GM19452 (cell line): ENCODE data around the gene COL4A2.
"Not testable (repeated sequence)": the region's sequence is repeated elsewhere in the genome, so short reads cannot be mapped to it uniquely, and the experiment has no call there.

Source experiments
- ATAC-seq: cut with Tn5 transposase; IDR thresholded peaks from one replicate; pipeline ENCODE4 v1.9.1; 2021; ENCODE audit not compliant: unreplicated experiment

The COL4A2 gene

GRCh38 chr13:110374431-110375370 lies 67.6 kb downstream of the COL4A2 start:
- no peak for ATAC-seq

DNA sequence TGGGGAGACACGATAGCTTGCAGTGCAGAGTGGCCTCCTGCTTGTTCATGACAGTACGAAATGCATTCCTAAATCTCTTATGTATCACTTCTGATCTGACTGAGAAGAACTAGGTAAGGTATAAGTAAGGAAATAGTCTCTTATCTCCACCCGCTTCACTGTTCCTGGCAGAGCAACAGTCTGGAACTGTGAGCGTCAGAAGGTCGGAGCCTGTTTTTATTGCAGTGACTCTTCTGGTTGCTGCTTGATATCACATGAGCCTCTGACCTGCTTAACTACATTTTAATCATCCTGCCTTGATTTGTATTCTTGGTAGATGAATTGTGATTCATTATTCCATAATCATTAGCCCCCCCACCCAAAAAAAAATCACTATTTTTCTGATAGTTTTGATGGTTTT lies 69.0 kb downstream of the COL4A2 start:
- ATAC-seq = no peak

DNA sequence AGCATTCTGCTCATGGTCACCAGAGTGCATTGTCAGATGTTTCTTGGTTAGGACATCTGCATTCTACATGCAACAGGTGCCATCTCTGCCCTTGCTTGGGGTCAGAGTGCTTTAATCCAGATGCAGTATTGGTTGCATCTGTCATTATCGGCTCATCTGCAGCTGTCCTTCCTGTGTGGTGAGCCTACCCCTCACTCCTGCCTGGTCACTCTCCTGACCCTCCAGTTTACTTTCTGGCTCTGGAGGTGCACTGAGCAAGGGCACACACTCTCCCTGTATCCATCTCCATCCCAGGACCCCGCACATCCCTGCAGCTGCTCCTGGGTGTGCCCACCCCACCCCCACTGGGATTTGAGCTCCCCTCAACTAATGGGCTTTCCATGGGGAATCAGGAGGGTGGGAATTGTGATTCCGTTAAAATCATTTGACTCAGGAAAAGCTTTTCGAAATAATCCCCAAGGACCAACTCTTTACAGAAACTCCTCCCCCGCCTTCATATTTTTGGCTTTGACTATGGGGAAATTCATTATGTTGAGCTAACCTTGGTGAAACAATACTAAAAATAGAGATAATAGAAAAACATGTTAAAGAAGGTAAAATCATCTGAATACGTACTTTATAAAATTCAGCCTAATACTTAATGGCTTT lies 70.2 kb downstream of the COL4A2 start:
- no peak for ATAC-seq

DNA sequence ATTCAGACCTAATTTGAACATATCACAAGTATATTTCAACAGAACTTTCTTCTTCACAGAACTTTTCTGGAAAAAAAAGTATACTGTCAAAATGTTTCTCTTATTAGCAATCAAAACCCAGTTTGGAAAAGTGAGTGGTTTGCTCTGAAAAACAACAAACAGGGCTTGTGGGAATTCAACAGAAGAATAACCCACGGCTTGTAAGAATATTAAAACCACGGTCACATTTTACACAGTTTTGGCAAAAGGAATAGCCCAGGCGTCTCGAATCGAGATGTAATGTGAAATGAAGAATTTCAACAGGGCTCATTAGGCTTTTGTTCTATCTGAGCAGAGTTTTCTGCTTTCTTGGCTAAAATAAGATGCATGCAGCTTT lies 70.7 kb downstream of the COL4A2 start:
- ATAC-seq = no peak

DNA sequence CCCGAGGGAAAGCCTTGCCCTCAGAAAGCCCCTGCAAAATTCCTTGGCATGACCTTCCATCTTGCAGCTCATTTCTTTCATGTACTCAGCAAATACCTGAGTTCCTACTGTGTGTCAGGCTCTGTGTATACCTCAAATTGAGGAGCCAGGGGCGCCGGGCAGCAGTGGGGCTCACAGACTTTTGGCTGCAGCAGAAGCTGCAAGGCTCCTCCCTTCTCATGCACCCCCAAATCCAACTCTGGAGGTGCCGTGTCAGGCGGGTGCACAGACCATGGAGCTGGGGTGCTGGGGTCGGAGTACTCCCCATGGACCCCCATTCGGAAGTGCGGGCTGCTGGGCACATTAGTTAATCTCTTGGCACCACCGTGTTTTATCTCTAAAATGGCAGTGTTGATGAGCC lies 72.3 kb downstream of the COL4A2 start:
- ATAC-seq = no peak

- ATAC-seq = no peak
These were observed 72.8 kb downstream of the COL4A2 start for GRCh38 chr13:110379905-110380341.

- no peak for ATAC-seq
These were observed 73.4 kb downstream of the COL4A2 start for GRCh38 chr13:110380359-110381028.

- no peak for ATAC-seq
These were observed 73.9 kb downstream of the COL4A2 start for GRCh38 chr13:110381029-110381360.

DNA sequence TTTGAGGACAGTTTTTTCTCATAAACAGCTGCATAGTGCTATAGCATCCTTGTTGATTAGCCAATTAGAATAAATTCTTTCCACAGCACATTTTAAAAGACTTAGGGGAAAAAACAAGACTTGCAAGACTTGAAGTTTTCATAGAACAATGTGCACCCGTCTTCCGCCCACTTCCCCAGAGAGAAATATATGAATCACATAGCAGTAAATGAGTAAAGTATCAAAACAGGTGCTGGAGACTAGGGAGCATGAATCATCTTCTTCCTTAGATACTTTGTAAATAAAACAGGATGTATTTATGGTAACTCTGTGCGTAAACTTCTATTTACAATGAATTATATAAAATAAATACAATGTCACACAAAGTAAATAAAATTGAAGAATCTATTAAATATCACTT lies 75.1 kb downstream of the COL4A2 start:
- no peak for ATAC-seq

DNA sequence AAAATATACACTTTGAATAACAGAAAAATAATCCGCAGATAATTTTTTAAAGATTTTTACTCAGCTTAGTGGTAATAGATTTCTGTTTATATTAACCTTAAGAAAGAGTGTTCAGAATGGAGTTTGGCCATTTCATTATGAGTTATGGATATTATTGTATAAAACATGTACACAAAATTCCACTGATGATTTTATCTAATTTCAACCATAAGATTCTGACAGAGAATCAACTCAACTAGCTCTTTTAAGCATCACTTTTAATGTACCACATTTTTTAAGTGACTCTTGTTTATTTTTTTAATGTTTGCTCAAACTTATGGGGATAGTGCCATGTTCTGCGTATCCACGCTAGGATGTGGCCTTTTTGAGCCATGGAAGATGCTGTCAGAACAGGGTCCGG lies 75.7 kb downstream of the COL4A2 start:
- no peak for ATAC-seq

DNA sequence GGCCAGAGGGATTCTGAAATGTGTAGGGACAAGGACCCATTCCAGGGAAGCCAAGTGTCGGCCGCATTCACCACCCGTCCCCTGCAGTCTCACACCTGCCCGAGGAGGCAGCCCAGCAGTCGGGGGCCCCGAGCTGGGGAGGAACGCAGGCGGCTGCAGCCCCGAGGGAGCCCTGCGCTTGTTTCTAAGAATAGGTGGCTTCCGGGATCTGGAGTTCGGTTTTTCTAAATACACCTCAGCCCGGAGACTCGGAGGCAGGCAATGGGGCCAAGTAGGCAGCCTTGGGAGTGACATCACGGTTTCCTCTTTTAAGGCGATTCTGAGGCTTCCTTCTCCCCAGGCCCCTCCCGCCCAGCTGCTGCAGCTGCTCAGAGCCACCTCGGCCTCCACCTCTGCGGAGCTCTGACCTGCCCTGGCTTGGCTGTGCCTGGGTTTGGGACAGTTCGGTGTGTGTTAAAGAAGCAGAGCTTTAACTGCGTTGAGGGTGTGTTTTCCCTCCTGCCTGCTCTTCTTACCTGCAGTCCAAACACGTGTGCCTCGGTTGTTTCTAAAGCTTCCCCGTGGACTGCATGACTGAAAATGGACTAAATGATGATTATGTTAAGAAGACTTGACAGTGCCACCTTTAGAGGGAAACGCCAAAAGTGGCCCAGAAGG lies 80.5 kb downstream of the COL4A2 start:
- peak; percentile 94 for ATAC-seq

DNA sequence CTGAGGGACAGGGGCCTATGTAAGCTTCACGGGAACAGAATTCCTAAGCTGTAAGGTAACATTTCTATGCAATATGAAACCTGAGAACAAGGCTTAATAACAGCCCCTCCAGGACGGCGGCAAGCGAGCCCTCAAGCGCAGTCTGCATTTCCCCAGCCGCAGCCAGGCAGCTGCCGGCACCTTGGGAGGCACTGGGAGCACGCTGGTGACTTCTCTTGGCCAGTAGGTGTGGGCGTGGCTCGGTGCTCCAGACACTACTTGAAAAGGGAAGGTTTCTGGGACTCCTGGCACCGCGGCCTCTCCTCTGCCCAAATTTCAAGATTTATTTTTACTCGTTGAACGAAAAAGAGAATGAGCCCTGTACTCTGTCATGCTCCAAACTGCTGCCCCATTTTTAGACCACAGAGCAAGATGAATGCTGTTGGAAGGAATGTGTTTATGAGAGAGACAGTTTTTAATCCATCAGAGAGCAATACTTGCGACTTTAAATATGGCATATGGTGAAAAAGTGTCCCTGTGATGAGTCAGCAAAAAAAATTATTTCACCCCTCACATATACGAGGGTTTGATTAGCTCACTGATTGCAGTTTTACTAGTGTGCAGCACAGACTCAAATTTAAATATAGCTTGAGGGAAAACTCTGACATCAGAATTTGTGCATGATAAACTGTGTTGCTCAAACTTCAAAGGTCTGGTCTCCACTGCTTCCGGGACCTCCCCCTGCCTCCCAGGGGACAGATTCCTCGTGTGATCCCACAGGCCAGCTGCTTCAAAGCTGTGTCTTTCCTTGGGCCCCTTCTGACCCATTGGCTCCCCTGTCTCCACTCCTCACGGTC lies 81.2 kb downstream of the COL4A2 start:
- no peak for ATAC-seq

GRCh38 chr13:110390567-110390966 lies 83.5 kb downstream of the COL4A2 start:
- no peak for ATAC-seq

- ATAC-seq = no peak
These were observed 84.2 kb downstream of the COL4A2 start for GRCh38 chr13:110391273-110391672.

- no peak for ATAC-seq
These were observed 85.6 kb downstream of the COL4A2 start for GRCh38 chr13:110392510-110393240.

- ATAC-seq = no peak
These were observed 86.7 kb downstream of the COL4A2 start for GRCh38 chr13:110393761-110394160.

- no peak for ATAC-seq
These were observed 87.3 kb downstream of the COL4A2 start for GRCh38 chr13:110394371-110394841.

DNA sequence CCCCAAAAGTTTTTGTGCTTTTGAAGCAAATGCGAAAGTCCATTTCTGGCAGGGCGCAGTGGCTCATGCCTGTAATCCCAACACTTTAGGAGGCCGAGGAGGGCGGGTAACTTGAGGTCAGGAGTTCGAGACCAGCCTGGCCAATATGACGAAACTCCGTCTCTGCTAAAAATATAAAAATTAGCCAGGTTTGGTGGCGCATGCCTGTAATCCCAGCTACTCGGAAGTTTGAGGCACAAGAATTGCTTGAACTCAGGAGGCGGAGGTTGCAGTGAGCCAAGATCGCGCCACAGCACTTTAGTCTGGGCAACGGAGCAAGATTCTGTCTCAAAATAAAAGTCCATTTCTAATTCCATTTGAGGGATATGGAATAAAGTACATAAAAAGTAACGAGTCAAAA lies 88.5 kb downstream of the COL4A2 start:
- not testable (repeated sequence) for ATAC-seq

DNA sequence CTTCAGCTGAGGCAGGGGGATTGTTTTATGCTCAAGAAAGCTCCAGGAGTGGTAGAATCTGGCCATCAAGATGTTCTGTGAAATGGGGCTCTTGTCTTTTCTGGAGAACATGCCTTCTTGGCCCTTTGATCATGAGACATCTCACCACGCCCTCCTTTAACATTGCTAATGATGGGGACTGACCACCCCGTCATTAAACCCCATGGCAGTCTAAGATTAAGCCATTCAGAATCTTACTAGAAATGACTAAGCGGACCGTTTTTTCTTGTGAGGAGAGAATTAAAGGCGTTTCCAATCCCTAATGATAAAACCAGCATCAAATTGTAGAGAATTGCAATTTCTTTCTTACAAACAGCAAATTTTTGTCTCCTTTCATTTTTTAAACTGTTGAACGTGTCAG lies 89.4 kb downstream of the COL4A2 start:
- ATAC-seq = no peak

DNA sequence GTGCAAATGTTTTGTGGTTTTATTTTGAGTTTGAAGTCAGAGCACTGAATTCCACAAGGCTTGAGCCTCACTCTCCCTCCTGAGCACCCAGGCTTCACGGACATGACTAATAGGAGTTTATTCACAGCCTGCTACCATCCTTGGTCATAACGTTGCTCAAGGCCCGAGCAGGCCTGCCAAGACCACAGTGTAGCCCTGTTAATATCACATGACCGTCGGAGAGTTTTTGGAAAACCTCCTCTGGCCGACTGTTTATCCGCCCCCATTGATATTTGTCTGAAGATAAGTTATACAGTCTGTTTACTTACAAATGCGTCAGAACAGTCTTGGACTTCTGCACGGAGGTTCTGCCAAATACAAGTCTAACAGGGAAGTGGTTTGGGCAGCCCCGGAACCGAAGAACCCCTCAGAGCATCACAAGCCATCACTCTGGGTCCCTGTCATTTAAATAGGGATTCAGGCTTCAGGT lies 89.9 kb downstream of the COL4A2 start:
- no peak for ATAC-seq
